Heart left ventricle (tissue), 16 donors: ENCODE data around the gene VWA3A. TPM values are rescaled to one million over a fixed set of nuclear protein-coding genes. Genes with fewer than 3 reads are reported as not detected.
"Not testable (repeated sequence)": the region's sequence is repeated elsewhere in the genome, so short reads cannot be mapped to it uniquely, and the experiment has no call there.

Experiments used
- ATAC-seq, 4 donors: fragments of 200-7000 bp; cut with Tn5 transposase; one replicate each; pipeline ENCODE4 v1.9.1; 2020 to 2022; ENCODE audit warnings: moderate library complexity in 4 of 4, mild to moderate bottlenecking in 3 of 4, moderate number of reproducible peaks in 1 of 4
- DNase-seq, 5 donors: peaks; one replicate each; pipeline ENCODE4 v3.0.0-alpha.2; 2020
- H3K27ac ChIP-seq, 12 donors: fragments of 200-600 bp; sonication (generic) in 4 of 12; one replicate each; pipeline versions ENCODE4 v1.5.0 to v1.8.0; 2016 to 2022; ENCODE audit warnings: mild to moderate bottlenecking in 2 of 12
- H3K27me3 ChIP-seq, 9 donors: fragments of 200-600 bp; sonication (generic) in 2 of 9; one replicate each; pipeline versions ENCODE4 v1.5.1 to v1.8.0; 2016 to 2022; ENCODE audit warnings: mild to moderate bottlenecking in 3 of 9
- H3K36me3 ChIP-seq, 9 donors: fragments of 200-600 bp; sonication (generic) in 2 of 9; one replicate each; pipeline versions ENCODE4 v1.5.0 to v1.8.0; 2018 to 2022; ENCODE audit warnings: mild to moderate bottlenecking in 2 of 9
- H3K4me1 ChIP-seq, 12 donors: fragments of 200-600 bp; sonication (generic) in 4 of 12; one replicate each; pipeline versions ENCODE4 v1.5.0 to v1.8.0; 2016 to 2022; ENCODE audit warnings: mild to moderate bottlenecking in 3 of 12
- H3K4me3 ChIP-seq, 12 donors: fragments of 200-600 bp; sonication (generic) in 4 of 12; one replicate each; pipeline versions ENCODE4 v1.5.0 to v1.8.0; 2017 to 2022; ENCODE audit warnings: mild to moderate bottlenecking in 9 of 12, moderate library complexity in 4 of 12
- H3K9me3 ChIP-seq, 12 donors: fragments of 200-600 bp; sonication (generic) in 4 of 12; one replicate each; pipeline versions ENCODE4 v1.5.0 to v1.8.0; 2016 to 2022; ENCODE audit warnings: mild to moderate bottlenecking in 1 of 12
- CTCF ChIP-seq, 12 donors: fragments of 200-600 bp; sonication (generic) in 4 of 12; IDR thresholded peaks; one replicate each; pipeline versions ENCODE4 v1.5.0 to v1.8.0; 2018 to 2022; ENCODE audit warnings: antibody characterized with exemption in 12 of 12, mild to moderate bottlenecking in 5 of 12
- POLR2A ChIP-seq, 2 donors: fragments of 450-650 bp; IDR thresholded peaks; one replicate each; pipeline ENCODE4 v1.6.1; 2017; ENCODE audit warnings: antibody characterized with exemption in 2 of 2, mild to moderate bottlenecking in 2 of 2, moderate library complexity in 2 of 2
- WGBS, 4 donors: extraction: QIAGEN DNeasy Blood & Tissue Kit in 2 of 4; methylation state at CpG; one replicate each; pipeline versions ENCODE4 v1.1.5 to v1.1.7; 2013 to 2018; 5-methylcytosine and 5-hydroxymethylcytosine counted together
- intact Hi-C, 10 donors: fragments of 100-400 bp; cut with DNase I; formaldehyde crosslinking; loops; one replicate each; pipeline versions ENCODE4 v1.11.1 to v1.14.2; 2022
- polyA plus RNA-seq, 2 donors: library from polyadenylated mRNA; stranded (reverse); fragments of 200-250 nt; gene quantifications; one replicate each; pipeline ENCODE4 v1.2.3, GENCODE V29; 2013
- total RNA-seq, 9 donors: library from RNA; depleted of rRNA in 2 of 9; stranded (reverse); fragments of >200 nt in 2 of 9; fragmentation: NEBNext Ultra II Directional in 3 of 9; extraction: Animal tissue kit (Norgen Biotek cat#: 25700) in 3 of 9; gene quantifications; one replicate each; pipeline versions ENCODE4 v1.1.0 to v1.2.4, GENCODE V29; 2016 to 2023
- donor health status: ischemic (EF 13 %, LVEDD 7.1; RV severe dilation, severe dysfunction).
- donor health status: healthy with polysubstance abuse.
- donor health status: DM: no; HTN: yes; CAD: no.
- donor health status: DM: no; HTN: no; CAD: no.
- donor health status: ischemic (EF 25% LVEDD 6.9; RV normal size, moderate dysfunction).
- donor health status: ischemic (EF 25% LVEDD 5.7; RV mildly dilated, moderate dysfunction).
- donor health status: healthy.
- donor health status: DM: yes; HTN: yes; CAD: no.
- donor health status: ischemic (EF 35%, LVEDD 5.7; RV mildly dilated, moderate dysfunction).
- donor health status: nonischemic (EF 11% LVEDD 7.7; RV severe dilation, severe dysfunction).
- donor health status: DM: yes; HTN: yes; CAD: no.
- donor health status: PGD.
- donor health status: ischemic (EF 29% LVEDD 5.4; RV normal size, mild dysfunction).
- donor health status: nonischemic (EF 23%, LVEDD 6.1; RV moderate dilation, normal function).

Gene VWA3A
- total and polyA plus RNA-seq, 11 donors, result 0.03 to 1.3 (median 0.58) TPM; not detected in 1

- TF ChIP-seq CTCF (IDR thresholded peaks at IDR 0.05) (peak; percentile 89 to 99 (median 94)), POLR2A (IDR thresholded peaks at IDR 0.05) (peak in 1 of 2 donors; percentile 56)
- no peaks in the 10 kb centered on the region for H3K9me3 ChIP-seq
- ATAC-seq (peak; percentile 8 to 40 (median 35)), DNase-seq (peak; percentile 84 to 94 (median 90))
- WGBS, 4 donors, result 2 to 5% (median 3%) methylated on average over 39 of the region's 39 CpGs
- peak overlapping the region; percentile 32 to 73 (median 58) for H3K4me3 ChIP-seq
- H3K36me3 ChIP-seq, result no peaks in the 10 kb centered on the region
- H3K4me1 ChIP-seq, result peaks cover 0 to 61% (median 15%) of the 10 kb centered on the region in 12 donors
- intact Hi-C loops, result loop anchor here in 8 of 10 donors (1.0 to 10.0 kb wide), 8 partner anchors 10 to 1031 kb away; partner anchors contain the start of genes POLR3E (in 7 of the 8), CDR2 (in 1 of the 8), EEF2K (in 1 of the 8) and USP31 (in 1 of the 8)
- no peaks in the 10 kb centered on the region for H3K27me3 ChIP-seq
- peak overlapping the region; percentile 14 to 88 (median 81) for H3K27ac ChIP-seq
Observed at GRCh38 chr16:22195695-22196558, 103.6 kb downstream of the VWA3A start.

- WGBS, 4 donors, result 40 to 52% (median 44%) methylated on average over 20 of the region's 20 CpGs
- intact Hi-C loops, result loop anchor here in 7 of 10 donors (1.0 to 10.0 kb wide), 7 partner anchors 10 to 1032 kb away; partner anchors contain the start of genes POLR3E (in 3 of the 7), CDR2 (in 1 of the 7), EEF2K (in 1 of the 7) and USP31 (in 1 of the 7)
- H3K36me3 ChIP-seq, result not testable (repeated sequence)
Observed at GRCh38 chr16:22196559-22197168, 104.3 kb downstream of the VWA3A start.

GRCh38 chr16:22198547-22199293, 106.4 kb downstream of the VWA3A start:
- DNase-seq (peak in 1 of 5 donors; percentile 3), ATAC-seq (no peak)
- TF ChIP-seq POLR2A (IDR thresholded peaks at IDR 0.05) (no peak), CTCF (IDR thresholded peaks at IDR 0.05) (no peak)
- H3K9me3 ChIP-seq, result no peaks in the 10 kb centered on the region
- no peaks in the 10 kb centered on the region for H3K27me3 ChIP-seq
- no peaks in the 10 kb centered on the region for H3K36me3 ChIP-seq
- no peak overlapping the region for H3K4me3 ChIP-seq
- peaks cover 0 to 40% (median 5%) of the 10 kb centered on the region in 12 donors for H3K4me1 ChIP-seq
- 70 to 88% (median 83%) methylated on average over 7 of the region's 7 CpGs for whole genome bisulfite sequencing, 4 donors
- H3K27ac ChIP-seq, result peak overlapping the region in 9 of 12 donors; percentile 16 to 86 (median 48)
- intact Hi-C loops, result loop anchor here in 4 of 10 donors (5.0 to 10.0 kb wide), 5 partner anchors 99 to 1034 kb away; partner anchors contain the start of genes CDR2 (in 1 of the 4), POLR3E (in 1 of the 4) and USP31 (in 1 of the 4)

More at GRCh38 chr16:22196559-22197168, 104.3 kb downstream of the VWA3A start:
- DNase-seq, H3K9me3 ChIP-seq, ATAC-seq, H3K27me3 ChIP-seq: not testable (repeated sequence)
- Histone ChIP-seq H3K4me1 (peaks cover 0 to 57% (median 15%) of the 10 kb centered on the region in 12 donors), H3K27ac (peak overlapping the region in 2 of 12 donors; percentile 84 to 88), H3K4me3 (peak overlapping the region in 8 of 12 donors; percentile 53 to 73 (median 62))

GRCh38 chr16:22202261-22202637, 109.9 kb downstream of the VWA3A start:
- 91 to 94% (median 92%) methylated on average over 6 of the region's 6 CpGs for WGBS, 4 donors
- no peaks in the 10 kb centered on the region for H3K27me3 ChIP-seq
- H3K9me3 ChIP-seq, result peaks cover 0 to 6% (median 0%) of the 10 kb centered on the region in 12 donors
- ATAC-seq (no peak), DNase-seq (no peak)
- no peak overlapping the region for H3K27ac ChIP-seq
- intact Hi-C loops, result loop anchor here in 1 of 10 donors (5.0 kb wide), 1 partner anchor 90 kb away; no protein-coding TSS in a partner anchor
- H3K36me3 ChIP-seq, result no peaks in the 10 kb centered on the region
- H3K4me3 ChIP-seq, result no peak overlapping the region
- TF ChIP-seq POLR2A (IDR thresholded peaks at IDR 0.05) (no peak), CTCF (IDR thresholded peaks at IDR 0.05) (no peak)
- peaks cover 0 to 28% (median 5%) of the 10 kb centered on the region in 12 donors for H3K4me1 ChIP-seq
